Measurements from ENCODE around the gene CDH4. TPM values are rescaled to one million over a fixed set of nuclear protein-coding genes. Genes with fewer than 3 reads are reported as not detected.
A peak's percentile ranks its signal among the peaks of the same experiment; 100 is the strongest.
"Not testable (repeated sequence)": the region's sequence is repeated elsewhere in the genome, so short reads cannot be mapped to it uniquely, and the experiment has no call there.

CDH4 gene
- total RNA-seq, 1 donor from 2014 or later, result 1.1 TPM

GRCh38 chr20:61419010-61419409 lies 166.9 kb downstream of the CDH4 start:
- no peak for DNase-seq

DNA sequence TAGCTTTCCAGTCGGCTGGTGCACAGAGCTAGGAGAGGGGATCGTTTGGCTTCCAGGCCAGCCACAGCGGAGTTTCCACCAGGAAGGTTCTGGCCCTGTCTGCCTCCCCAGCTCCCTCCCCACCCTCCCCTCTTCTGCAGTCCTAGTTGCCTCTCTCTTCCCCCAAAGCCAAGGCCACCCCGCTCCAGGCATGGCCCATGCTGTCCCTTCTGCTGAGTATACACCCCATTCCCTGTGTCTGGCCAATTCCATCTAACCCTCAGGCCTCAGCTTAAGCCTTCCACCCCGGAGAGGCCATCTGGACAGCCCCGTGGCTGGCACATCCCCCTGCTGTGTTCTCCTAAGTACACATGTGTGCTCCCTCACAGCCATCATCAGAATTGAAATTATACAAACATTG lies 167.4 kb downstream of the CDH4 start:
- no peak for DNase-seq

DNA sequence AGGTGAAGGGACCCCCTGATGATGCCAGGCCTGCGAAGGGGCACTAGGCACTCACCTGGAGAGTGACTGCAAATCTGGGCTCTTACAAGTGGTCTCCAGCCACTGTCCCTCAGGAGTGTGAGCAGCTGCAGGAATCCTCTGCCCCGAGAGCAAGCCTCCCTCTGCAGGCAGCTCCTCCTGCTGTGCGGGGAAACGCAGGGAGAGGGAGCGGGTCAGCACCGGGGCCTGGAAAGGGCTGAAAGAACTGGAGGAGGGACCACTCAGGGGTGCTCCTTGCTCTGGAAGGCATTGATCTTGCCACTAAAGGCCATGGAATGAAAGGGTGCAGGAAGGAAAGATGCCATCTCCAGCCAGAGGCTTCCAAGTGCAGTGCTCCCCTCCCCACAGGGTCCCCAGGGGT lies 168.0 kb downstream of the CDH4 start:
- no peak for DNase-seq

GRCh38 chr20:61420781-61421180 lies 168.7 kb downstream of the CDH4 start:
- DNase-seq, result no peak

- DNase-seq, result no peak
These were observed 170.8 kb downstream of the CDH4 start for GRCh38 chr20:61422636-61423425.

- DNase-seq, result no peak
These were observed 172.1 kb downstream of the CDH4 start for GRCh38 chr20:61424011-61424627.

DNA sequence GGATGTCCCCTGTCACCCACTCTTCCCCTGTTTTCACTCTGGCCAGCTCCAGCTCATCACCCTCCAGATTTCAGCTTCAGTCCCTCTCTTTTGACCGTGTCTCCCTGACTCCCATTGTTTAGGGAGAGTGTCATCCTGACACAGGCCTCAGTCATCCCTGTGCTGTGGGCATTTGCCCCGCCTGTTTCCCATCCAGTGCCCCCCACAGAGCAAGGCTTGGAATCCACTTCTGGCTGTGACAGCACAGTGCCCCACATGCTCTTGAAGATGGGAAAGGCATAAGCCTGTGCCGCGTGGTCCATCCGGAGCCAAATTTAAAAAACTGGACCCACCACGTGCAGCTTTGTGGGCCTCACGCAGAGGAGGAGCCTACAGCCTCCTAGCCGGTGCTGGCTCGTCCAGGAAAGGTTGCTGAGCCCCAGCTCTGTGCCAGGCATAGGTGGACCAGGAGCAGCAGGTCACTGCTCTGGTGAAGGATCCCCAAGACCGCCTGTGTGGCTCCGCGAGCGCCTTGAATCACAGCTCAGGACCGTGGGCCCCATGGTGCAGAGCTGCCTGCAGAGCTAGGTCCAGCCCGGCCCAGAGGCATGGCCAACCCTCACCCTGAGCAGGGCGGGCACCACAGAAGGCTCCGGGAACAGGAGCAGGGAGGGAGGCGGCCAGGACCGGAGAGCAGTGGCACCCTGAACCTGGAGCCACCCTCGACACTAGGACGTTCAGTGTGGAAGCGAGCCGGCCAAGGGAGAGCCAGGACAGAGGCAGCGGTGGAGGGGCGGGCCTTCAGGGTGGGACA lies 172.8 kb downstream of the CDH4 start:
- DNase-seq, result no peak

GRCh38 chr20:61425541-61425991 lies 173.5 kb downstream of the CDH4 start:
- not testable (repeated sequence) for DNase-seq

- no peak for DNase-seq
These were observed 174.3 kb downstream of the CDH4 start for GRCh38 chr20:61426352-61426751.

GRCh38 chr20:61429458-61430227 lies 177.6 kb downstream of the CDH4 start:
- no peak for DNase-seq

- DNase-seq, result no peak
These were observed 178.2 kb downstream of the CDH4 start for GRCh38 chr20:61430228-61430624.

GRCh38 chr20:61433176-61433575 lies 181.1 kb downstream of the CDH4 start:
- DNase-seq, result no peak

GRCh38 chr20:61433816-61434215 lies 181.8 kb downstream of the CDH4 start:
- DNase-seq, result no peak

GRCh38 chr20:61434341-61434781 lies 182.3 kb downstream of the CDH4 start:
- peak; percentile 62 for DNase-seq

GRCh38 chr20:61435184-61435822 lies 183.2 kb downstream of the CDH4 start:
- DNase-seq, result no peak

DNA sequence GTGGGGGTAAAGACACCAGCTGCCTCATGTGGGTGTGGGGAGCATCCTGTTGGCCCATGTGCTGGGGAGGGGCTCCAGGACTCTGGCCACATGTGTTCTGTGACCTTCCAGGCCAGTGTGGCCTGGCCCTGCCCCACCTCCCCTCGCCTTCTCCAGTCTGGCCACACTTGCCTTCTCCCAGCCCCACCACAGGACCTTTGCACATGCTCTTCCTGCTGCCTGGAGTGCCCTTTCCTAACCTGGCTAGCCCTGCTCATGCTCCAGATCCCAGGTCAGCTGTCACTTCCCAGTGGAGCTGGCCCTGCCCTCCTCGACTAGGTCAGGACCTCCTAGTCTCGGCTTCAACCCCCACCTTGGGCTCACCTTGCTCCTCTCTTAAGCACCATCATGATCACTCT lies 183.8 kb downstream of the CDH4 start:
- DNase-seq, result no peak

- no peak for DNase-seq
These were observed 184.2 kb downstream of the CDH4 start for GRCh38 chr20:61436283-61436666.

DNA sequence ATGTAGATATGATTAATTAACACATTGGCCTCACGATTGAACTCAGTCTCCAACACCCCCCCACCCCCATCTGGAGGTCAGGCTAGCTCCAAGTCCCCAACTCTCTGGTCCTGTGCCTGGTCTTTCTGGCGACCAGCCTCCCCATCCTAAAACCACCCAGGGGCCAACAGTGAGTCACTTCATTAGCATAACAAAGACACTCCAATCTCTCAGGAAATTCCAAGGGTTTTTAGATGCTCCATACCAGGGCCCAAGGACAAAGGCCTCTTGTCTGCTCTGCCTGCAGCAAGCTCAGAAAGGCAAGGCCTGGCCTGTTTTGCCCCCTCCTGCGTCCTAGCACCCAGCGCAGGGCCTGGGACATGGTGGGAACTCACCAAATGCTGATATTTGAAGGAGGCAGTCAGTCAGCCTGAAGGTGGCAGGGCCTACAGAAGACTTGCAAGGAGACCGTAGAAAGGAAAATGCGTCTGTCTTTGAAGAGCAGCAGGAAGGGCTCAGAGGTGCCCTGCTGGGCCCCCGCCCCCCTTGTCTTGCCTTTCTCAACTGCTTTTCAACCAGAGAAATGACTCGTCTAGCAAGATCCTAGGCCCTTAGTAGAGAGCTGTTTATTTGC lies 184.7 kb downstream of the CDH4 start:
- peak; percentile 33 for DNase-seq

GRCh38 chr20:61437280-61438206 lies 185.5 kb downstream of the CDH4 start:
- DNase-seq, result peak; percentile 12

DNA sequence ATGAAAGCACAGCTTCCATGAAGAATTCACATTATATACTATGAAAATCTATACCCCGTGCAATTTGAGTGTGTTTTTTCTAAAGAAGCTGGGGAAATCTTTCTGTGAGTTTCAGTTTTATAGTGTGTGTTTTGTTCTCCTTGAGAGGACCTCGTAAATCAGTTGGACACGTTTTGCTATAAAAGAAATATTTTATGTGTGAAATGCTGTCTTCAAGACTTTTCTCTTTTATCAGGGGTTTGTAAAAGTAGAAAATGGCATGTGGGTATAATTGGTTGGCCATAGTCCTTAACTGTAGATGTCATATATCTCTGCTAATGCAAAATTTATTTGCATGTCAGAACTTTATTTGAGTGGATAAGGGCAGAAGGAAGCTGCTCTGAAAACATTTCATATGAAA lies 186.2 kb downstream of the CDH4 start:
- DNase-seq, result no peak
